ENCODE measurements around the gene PKDCC.
"Not testable (repeated sequence)": the region's sequence is repeated elsewhere in the genome, so short reads cannot be mapped to it uniquely, and the experiment has no call there.

The PKDCC gene

GRCh38 chr2:42030200-42030759 is 17.5 kb upstream of the PKDCC start:
- Histone ChIP-seq H3K4me3 (ENCODE audit: severe bottlenecking) (no peak overlapping the region), H3K9me3 (ENCODE audit: severe bottlenecking) (no peaks in the 10 kb centered on the region), H3K27me3 (ENCODE audit: insufficient read depth, poor library complexity, severe bottlenecking) (no peaks in the 10 kb centered on the region), H3K36me3 (ENCODE audit: low read depth) (no peaks in the 10 kb centered on the region), H3K27ac (ENCODE audit: poor library complexity, severe bottlenecking) (no peak overlapping the region), H3K4me1 (ENCODE audit: insufficient read depth, poor library complexity, severe bottlenecking) (no peaks in the 10 kb centered on the region)
- TF ChIP-seq CTCF (IDR thresholded peaks at IDR 0.05; ENCODE audit: poor library complexity, severe bottlenecking) = no peak
- DNase-seq (ENCODE audit: low spot score) = no peak
- no peak for ATAC-seq (ENCODE audit: low read depth)

GRCh38 chr2:42030829-42031228 is 17.0 kb upstream of the PKDCC start:
- no peaks in the 10 kb centered on the region for H3K9me3 ChIP-seq (ENCODE audit: severe bottlenecking)
- TF ChIP-seq CTCF (IDR thresholded peaks at IDR 0.05; ENCODE audit: poor library complexity, severe bottlenecking) = no peak
- no peak for ATAC-seq (ENCODE audit: low read depth)
- no peaks in the 10 kb centered on the region for H3K4me1 ChIP-seq (ENCODE audit: insufficient read depth, poor library complexity, severe bottlenecking)
- no peaks in the 10 kb centered on the region for H3K27me3 ChIP-seq (ENCODE audit: insufficient read depth, poor library complexity, severe bottlenecking)
- no peak overlapping the region for H3K27ac ChIP-seq (ENCODE audit: poor library complexity, severe bottlenecking)
- H3K36me3 ChIP-seq (ENCODE audit: low read depth) = no peaks in the 10 kb centered on the region
- DNase-seq (ENCODE audit: low spot score) = no peak
- no peak overlapping the region for H3K4me3 ChIP-seq (ENCODE audit: severe bottlenecking)

GRCh38 chr2:42031281-42032223 is 16.3 kb upstream of the PKDCC start:
- H3K27me3 ChIP-seq (ENCODE audit: insufficient read depth, poor library complexity, severe bottlenecking) = no peaks in the 10 kb centered on the region
- H3K9me3 ChIP-seq (ENCODE audit: severe bottlenecking) = no peaks in the 10 kb centered on the region
- no peak for TF ChIP-seq CTCF (IDR thresholded peaks at IDR 0.05; ENCODE audit: poor library complexity, severe bottlenecking)
- H3K4me3 ChIP-seq (ENCODE audit: severe bottlenecking) = no peak overlapping the region
- H3K4me1 ChIP-seq (ENCODE audit: insufficient read depth, poor library complexity, severe bottlenecking) = no peaks in the 10 kb centered on the region
- no peak overlapping the region for H3K27ac ChIP-seq (ENCODE audit: poor library complexity, severe bottlenecking)
- DNase-seq (ENCODE audit: low spot score) (no peak), ATAC-seq (ENCODE audit: low read depth) (no peak)
- H3K36me3 ChIP-seq (ENCODE audit: low read depth) = no peaks in the 10 kb centered on the region

- H3K27me3 ChIP-seq (ENCODE audit: insufficient read depth, poor library complexity, severe bottlenecking) = no peaks in the 10 kb centered on the region
- ATAC-seq (ENCODE audit: low read depth) (no peak), DNase-seq (ENCODE audit: low spot score) (no peak)
- no peaks in the 10 kb centered on the region for H3K9me3 ChIP-seq (ENCODE audit: severe bottlenecking)
- H3K4me3 ChIP-seq (ENCODE audit: severe bottlenecking) = no peak overlapping the region
- TF ChIP-seq CTCF (IDR thresholded peaks at IDR 0.05; ENCODE audit: poor library complexity, severe bottlenecking) = no peak
- no peaks in the 10 kb centered on the region for H3K4me1 ChIP-seq (ENCODE audit: insufficient read depth, poor library complexity, severe bottlenecking)
- no peaks in the 10 kb centered on the region for H3K36me3 ChIP-seq (ENCODE audit: low read depth)
- H3K27ac ChIP-seq (ENCODE audit: poor library complexity, severe bottlenecking) = no peak overlapping the region
Observed at GRCh38 chr2:42032224-42032620, 15.6 kb upstream of the PKDCC start.

GRCh38 chr2:42032745-42033144 is 15.1 kb upstream of the PKDCC start:
- Histone ChIP-seq H3K9me3 (ENCODE audit: severe bottlenecking) (no peaks in the 10 kb centered on the region), H3K27ac (ENCODE audit: poor library complexity, severe bottlenecking) (no peak overlapping the region), H3K27me3 (ENCODE audit: insufficient read depth, poor library complexity, severe bottlenecking) (no peaks in the 10 kb centered on the region), H3K4me1 (ENCODE audit: insufficient read depth, poor library complexity, severe bottlenecking) (no peaks in the 10 kb centered on the region), H3K36me3 (ENCODE audit: low read depth) (no peaks in the 10 kb centered on the region), H3K4me3 (ENCODE audit: severe bottlenecking) (no peak overlapping the region)
- TF ChIP-seq CTCF (IDR thresholded peaks at IDR 0.05; ENCODE audit: poor library complexity, severe bottlenecking) = no peak
- ATAC-seq (ENCODE audit: low read depth) (no peak), DNase-seq (ENCODE audit: low spot score) (no peak)

GRCh38 chr2:42034096-42034495 is 13.7 kb upstream of the PKDCC start:
- not testable (repeated sequence) for H3K4me1 ChIP-seq (ENCODE audit: insufficient read depth, poor library complexity, severe bottlenecking); ATAC-seq (ENCODE audit: low read depth); DNase-seq (ENCODE audit: low spot score); H3K36me3 ChIP-seq (ENCODE audit: low read depth); H3K4me3 ChIP-seq (ENCODE audit: severe bottlenecking); H3K27ac ChIP-seq (ENCODE audit: poor library complexity, severe bottlenecking); H3K27me3 ChIP-seq (ENCODE audit: insufficient read depth, poor library complexity, severe bottlenecking); H3K9me3 ChIP-seq (ENCODE audit: severe bottlenecking)

Data from RWPE2 (cell line).